HG03108 (cell line): ENCODE data around the gene CCDC92.

Source experiments
- ATAC-seq: cut with Tn5 transposase; IDR thresholded peaks from one replicate; pipeline ENCODE4 v1.9.1; 2021; ENCODE audit warnings: moderate library complexity; ENCODE audit not compliant: unreplicated experiment

CCDC92 gene

GRCh38 chr12:123972457-123973401, at the start of gene CCDC92, which contains the start of gene ZNF664:
CCDC92 (minus strand) TSS chr12:123972831; CDS start chr12:123944305, 28,526 bp downstream.
ZNF664 (plus strand) TSS chr12:123973215; CDS start chr12:124012145, 38,930 bp downstream.
- ATAC-seq: peak; percentile 81

GRCh38 chr12:124022161-124022560, 49.5 kb upstream of the CCDC92 start:
- ATAC-seq: no peak

DNA sequence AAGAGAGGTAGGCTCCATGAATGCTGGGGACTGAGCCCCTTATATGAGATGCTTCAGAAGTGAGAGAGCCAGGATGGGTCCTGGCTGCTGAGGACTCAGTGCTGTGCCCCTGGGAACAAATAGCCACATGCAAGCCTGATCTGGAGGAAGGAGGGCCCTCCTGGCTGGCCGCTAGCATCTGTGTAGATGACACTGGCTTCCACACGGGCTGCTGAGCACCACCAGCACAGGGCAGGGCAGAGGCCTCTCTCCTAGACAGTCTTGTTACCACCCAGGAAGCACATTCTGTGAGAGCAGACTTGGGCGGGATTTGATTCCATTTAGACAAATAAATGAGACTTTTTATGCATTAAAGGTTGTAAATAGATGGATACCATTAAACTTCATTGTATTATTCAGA, 48.4 kb upstream of the CCDC92 start:
- ATAC-seq: no peak

DNA sequence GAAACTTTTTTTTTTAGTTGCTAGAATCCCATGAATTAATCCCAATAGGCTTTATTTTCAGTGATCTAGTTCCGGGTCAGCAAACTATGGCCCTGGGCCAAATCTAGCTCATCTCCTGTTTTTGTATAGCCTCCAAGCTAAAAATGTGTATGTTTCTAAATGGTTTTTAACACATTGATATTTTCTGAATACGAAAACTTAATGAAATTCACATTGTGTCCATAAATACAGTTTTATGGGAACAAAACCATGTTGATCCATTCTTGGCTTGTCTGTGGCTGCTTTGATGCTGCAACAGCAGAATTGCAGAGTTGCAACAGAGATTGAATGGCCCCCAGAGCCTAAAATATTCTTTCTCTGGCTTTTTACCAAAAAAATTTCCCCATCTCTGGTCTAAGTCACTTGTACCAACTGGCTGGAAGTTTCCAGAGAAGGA, 47.9 kb upstream of the CCDC92 start:
- no peak for ATAC-seq

DNA sequence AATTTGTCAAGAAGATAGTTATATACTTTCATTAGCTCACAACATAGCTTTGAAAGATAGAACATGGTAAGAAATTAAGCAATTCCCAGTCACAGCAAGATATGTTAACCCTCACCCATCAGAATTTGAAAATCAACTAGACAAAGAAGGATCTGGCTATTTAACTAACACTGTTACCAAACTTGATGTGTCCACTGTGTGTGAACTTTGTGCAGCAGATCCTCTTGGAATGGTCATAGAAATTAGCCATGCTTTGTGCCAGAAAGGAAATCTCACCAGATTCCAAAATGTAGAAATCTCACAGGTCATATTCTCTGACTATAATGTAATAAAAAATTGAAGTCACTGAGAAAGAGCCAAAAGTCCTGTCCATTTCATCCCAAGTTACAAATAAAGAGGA, 46.5 kb upstream of the CCDC92 start:
- no peak for ATAC-seq

- ATAC-seq: no peak
Observed at GRCh38 chr12:124018539-124018938, 45.9 kb upstream of the CCDC92 start.

GRCh38 chr12:124017064-124017463, 44.4 kb upstream of the CCDC92 start:
- no peak for ATAC-seq

GRCh38 chr12:124015494-124016461, 43.1 kb upstream of the CCDC92 start:
- no peak for ATAC-seq

DNA sequence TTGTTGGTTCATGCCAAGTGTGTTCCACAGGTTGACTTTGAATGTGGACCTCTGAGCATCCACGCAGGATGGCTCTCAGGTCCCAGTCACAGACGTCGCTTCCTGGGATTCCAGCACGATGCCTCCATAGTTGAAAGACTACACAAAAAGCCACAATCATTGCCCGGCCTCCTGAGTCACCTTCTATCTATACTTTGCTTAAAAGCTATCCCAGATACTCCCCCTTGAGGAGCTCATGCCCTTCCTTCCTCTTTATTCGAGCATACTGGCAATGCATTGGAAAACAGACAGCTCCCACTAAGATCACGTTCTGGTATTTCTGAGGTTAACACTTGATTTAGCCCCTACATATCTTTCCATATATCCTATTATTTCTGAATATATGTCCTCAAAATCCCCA, 40.4 kb upstream of the CCDC92 start:
- no peak for ATAC-seq

- ATAC-seq: no peak
Observed at GRCh38 chr12:124011435-124012115, 38.9 kb upstream of the CCDC92 start.

DNA sequence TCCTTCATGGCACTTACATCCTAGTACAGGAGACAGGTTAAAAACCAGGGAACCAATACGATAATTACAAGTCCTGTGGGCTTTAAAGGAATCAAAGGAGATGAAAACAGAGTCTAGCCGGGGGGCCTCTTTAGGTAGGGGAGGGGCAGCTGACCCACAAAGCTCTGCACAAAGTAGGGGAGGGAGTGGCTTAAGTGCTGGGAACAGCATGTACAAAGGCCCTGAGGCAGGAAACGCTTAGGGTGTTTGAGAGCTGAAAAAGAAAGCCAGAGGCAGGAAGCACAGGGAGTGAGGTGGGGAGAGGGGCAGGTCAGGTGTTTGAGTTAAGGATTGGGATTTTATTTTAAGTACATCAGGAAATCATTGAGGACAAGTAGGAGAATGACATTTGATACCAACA, 38.1 kb upstream of the CCDC92 start:
- ATAC-seq: no peak

GRCh38 chr12:124009781-124010180, 37.1 kb upstream of the CCDC92 start:
- ATAC-seq: no peak

- no peak for ATAC-seq
Observed at GRCh38 chr12:124008595-124008994, 36.0 kb upstream of the CCDC92 start.

DNA sequence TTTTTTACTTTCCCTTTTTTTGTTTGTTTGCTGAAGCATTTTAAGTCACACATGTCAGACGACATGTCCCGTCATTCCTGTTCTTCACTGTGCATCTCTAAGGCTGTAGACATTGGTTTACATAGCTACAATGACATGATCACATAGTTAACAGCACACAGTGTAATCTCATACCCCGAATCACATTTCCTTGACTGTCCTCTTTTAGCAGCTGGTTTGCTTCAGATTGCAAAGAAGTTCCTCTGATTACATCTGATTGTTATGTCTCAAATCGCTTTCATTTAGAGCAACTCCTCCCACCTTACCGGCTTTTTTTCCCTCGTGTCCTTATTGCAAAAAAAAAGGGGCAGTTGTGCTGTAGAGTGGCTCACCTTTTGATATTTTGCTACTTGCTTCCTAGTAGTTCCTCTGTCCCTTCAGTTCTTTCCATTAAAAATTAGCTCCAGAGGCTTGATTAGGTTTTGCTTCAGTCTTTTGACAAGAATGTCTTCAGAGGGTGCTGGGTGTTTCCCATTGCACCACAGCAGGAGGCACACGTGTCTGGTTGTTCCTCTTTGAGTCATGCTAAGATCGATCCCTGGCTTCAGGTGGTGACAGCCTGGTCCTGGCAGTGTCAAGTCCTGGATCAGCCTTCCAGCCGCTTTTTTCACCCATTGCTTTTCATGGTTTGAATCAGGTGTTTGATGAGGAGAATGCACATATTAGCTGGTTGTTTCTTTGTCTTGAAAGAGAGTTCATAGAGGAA, 35.4 kb upstream of the CCDC92 start:
- no peak for ATAC-seq

DNA sequence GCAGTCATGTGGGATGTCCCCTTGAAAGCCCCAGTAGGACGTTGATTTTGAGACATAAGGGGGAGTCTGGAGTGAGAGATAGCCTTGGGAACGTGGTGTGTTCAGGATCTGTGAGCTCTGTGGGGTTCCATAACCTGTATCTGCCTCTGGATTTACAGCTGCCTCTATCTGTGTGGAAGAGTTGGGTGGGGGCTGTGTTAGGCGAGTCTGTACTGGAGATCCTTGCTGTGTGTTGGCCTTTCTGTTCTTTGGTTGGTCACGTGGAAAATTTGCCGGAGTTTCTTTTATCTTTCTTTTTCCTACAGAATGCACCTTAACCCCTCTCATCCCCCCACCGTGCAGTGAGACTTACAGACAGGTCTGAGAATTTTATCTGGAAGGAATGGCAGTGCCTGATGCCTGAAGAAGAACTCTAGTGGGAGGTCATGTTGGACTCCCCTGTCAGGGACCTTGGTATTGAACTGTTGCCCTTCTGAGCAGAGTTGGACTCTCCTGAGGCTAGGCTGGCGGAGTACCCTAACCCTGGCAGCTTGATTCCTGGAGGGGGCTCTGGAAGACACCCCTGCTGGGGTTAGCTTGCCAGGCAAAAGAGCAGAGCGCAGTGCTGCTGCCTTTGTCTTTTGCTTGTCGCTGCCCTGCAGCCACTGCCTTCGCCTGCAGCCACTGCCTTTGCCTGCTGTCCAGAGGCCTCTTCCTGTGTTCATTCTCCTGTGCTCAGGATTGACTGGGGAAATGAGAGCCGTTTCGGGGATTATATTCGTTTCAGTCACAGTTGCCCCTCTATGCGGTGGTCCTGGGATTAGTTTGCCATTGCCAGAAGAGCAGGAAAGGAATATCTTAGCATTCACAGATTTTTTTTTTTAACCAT, 34.4 kb upstream of the CCDC92 start:
- no peak for ATAC-seq

- ATAC-seq: peak; percentile 53
Observed at GRCh38 chr12:124006085-124006845, 33.6 kb upstream of the CCDC92 start.

DNA sequence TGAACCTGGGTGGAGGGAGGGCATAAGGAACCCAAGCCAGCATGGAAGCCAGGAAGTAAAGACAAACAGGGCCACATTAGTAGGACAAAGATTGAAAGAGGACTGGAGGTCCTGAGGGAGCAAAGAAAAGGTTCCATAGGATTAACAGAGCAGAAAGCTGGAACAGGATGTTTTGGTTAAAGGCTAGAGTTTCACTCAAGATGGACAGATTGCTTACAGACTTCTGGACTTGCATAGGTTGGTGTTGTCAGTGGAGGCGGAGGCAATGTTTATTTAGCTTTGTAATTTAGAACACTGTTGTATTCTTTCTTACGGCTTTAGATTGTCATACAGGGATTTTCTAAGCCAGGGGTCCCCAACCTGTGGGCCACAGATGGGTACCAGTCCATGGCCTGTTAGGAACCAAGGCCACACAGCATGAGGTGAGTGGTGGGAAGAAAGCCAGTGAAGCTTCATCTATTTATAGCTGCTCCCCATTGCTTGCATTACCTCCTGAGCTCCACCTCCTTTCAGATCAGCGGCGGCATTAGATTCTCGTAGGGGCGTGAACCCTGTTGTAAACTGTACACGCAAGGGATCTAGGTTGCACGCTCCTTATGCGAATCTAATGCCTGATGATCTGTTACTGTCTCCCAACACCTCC, 31.7 kb upstream of the CCDC92 start:
- no peak for ATAC-seq

DNA sequence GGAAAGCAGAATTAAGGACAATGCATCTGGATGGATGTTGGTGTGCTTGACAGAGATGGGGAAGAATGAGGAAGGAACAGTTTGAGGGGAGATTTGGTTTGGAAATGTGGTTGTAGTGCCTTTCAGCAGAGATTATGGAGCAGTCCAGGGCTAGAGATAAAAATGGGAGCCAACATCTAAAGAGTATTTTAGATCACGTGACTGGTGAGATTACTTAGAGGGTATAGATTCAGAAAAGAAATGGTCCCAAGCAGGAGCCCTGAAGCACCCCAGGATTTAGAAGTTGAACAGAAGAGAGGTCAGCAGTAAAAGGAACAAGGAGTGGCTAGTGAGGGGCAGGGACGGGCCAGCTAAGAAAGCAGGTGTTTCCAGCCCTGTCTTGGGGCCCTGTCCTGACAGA, 30.0 kb upstream of the CCDC92 start:
- ATAC-seq: no peak
